ENCODE results near the gene LRMDA. TPM values are rescaled to one million over a fixed set of nuclear protein-coding genes. Genes with fewer than 3 reads are reported as not detected.

Gene LRMDA
- polyA plus RNA-seq, 1 donor (not counting 4 experiments of a cell fraction or from before 2014, with no cell fraction given), result not detected

DNA sequence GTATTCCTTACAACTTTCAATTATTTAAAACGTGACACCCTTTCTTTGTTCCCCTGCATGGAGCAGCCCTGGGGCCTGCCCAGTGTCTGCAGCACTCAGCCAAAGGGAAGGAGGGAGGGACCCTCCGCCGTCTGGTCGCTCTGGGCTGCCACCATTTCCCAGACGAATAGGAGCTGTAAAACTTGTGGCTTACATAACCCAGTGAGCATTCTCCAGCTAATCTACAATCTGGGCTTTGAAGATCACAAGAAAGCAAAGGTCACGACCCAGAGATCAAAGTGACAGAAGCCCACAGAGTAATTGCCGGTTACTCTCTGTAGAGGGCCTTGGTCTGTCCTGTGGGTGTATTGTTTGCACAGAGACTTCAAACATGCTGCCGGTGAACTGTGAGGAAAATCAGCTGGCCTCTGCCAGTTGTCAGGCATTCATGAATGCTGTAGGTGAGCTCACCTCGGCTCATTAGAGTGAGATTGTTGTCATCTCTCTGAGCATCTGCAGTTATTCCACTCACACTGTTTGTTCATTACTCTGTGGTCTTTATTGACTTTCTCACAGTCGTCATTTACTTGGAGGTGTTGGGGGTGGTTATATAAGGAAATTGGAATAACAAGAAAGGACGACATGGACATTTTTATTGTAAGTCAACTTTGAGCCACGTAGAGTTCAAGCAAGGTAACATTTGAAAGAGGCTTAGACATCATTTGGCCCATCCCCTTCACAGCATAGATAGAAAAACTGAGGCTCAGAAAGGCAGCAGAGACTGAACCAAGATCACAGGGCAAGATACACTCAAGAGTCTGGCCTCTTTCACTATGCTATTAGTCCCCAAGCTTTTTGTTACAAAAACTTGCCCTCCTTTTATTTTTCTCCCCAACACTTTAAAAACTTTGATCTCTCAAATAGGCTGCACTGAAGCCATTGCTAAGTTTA, 619.8 kb downstream of the LRMDA start:
- Histone ChIP-seq H3K27ac (ENCODE audit: control insufficient read depth, insufficient read depth, low read length) (no peak overlapping the region), H3K4me1 (ENCODE audit: control insufficient read depth, extremely low read depth, insufficient read depth, low read length) (no peaks in the 10 kb centered on the region), H3K79me2 (ENCODE audit: control insufficient read depth, insufficient read depth, low read length) (no peaks in the 10 kb centered on the region), H3K4me3 (ENCODE audit: control insufficient read depth in 2 of 3, extremely low read depth in 1 of 3, insufficient read depth in 2 of 3, low read depth in 1 of 3, low read length in 3 of 3) (no peak overlapping the region), H3K36me3 (ENCODE audit: control insufficient read depth in 2 of 2, extremely low read depth in 1 of 2, insufficient read depth in 2 of 2, low read length in 2 of 2) (no peaks in the 10 kb centered on the region), H3K4me2 (ENCODE audit: control insufficient read depth, extremely low read depth, insufficient read depth, low read depth, low read length) (no peak overlapping the region), H2AFZ (ENCODE audit: control insufficient read depth, low read length) (no peak overlapping the region), H4K20me1 (ENCODE audit: control insufficient read depth, extremely low read depth, insufficient read depth, low read length) (no peaks in the 10 kb centered on the region), H3K27me3 (ENCODE audit: control insufficient read depth, extremely low read depth, insufficient read depth, low read length) (peaks cover 5% of the 10 kb centered on the region), H3K9me1 (ENCODE audit: control insufficient read depth, extremely low read depth, insufficient read depth, low read length) (no peaks in the 10 kb centered on the region), H3K9me3 (ENCODE audit: control insufficient read depth, low read depth, low read length) (no peaks in the 10 kb centered on the region), H3K9ac (ENCODE audit: control insufficient read depth, extremely low read depth, insufficient read depth, low read length) (no peak overlapping the region)
- FAIRE-seq (no peak), DNase-seq (ENCODE audit: low read depth, low spot score) (no peak)
- dilution Hi-C loops (cut with MboI; ENCODE audit: extremely low pct_ligation_motif_present, low sequenced_read_pairs), result no loop called here
- no peak for TF ChIP-seq CTCF (optimal IDR thresholded peaks at IDR 0.05 in 1 of 3, IDR thresholded peaks at IDR 0.05 in 1 of 3, conservative IDR thresholded peaks at IDR 0.05 in 1 of 3; ENCODE audit: extremely low read depth in 1 of 3, insufficient read depth in 2 of 3, low read length in 3 of 3)
- no peak for TF ChIP-seq EZH2 (IDR thresholded peaks at IDR 0.05; ENCODE audit: low read length)

GRCh38 chr10:76052682-76053503, 621.5 kb downstream of the LRMDA start:
- no peak overlapping the region for H3K9ac ChIP-seq (ENCODE audit: control insufficient read depth, extremely low read depth, insufficient read depth, low read length)
- peaks cover 5% of the 10 kb centered on the region for H3K27me3 ChIP-seq (ENCODE audit: control insufficient read depth, extremely low read depth, insufficient read depth, low read length)
- H4K20me1 ChIP-seq (ENCODE audit: control insufficient read depth, extremely low read depth, insufficient read depth, low read length), result no peaks in the 10 kb centered on the region
- H3K79me2 ChIP-seq (ENCODE audit: control insufficient read depth, insufficient read depth, low read length), result no peaks in the 10 kb centered on the region
- no peaks in the 10 kb centered on the region for H3K9me1 ChIP-seq (ENCODE audit: control insufficient read depth, extremely low read depth, insufficient read depth, low read length)
- no peak for TF ChIP-seq CTCF (optimal IDR thresholded peaks at IDR 0.05 in 1 of 3, IDR thresholded peaks at IDR 0.05 in 1 of 3, conservative IDR thresholded peaks at IDR 0.05 in 1 of 3; ENCODE audit: extremely low read depth in 1 of 3, insufficient read depth in 2 of 3, low read length in 3 of 3)
- no peak for TF ChIP-seq EZH2 (IDR thresholded peaks at IDR 0.05; ENCODE audit: low read length)
- no peak for DNase-seq (ENCODE audit: low read depth, low spot score)
- dilution Hi-C loops (cut with MboI; ENCODE audit: extremely low pct_ligation_motif_present, low sequenced_read_pairs), result no loop called here
- FAIRE-seq, result no peak
- no peak overlapping the region for H3K4me2 ChIP-seq (ENCODE audit: control insufficient read depth, extremely low read depth, insufficient read depth, low read depth, low read length)
- no peaks in the 10 kb centered on the region for H3K9me3 ChIP-seq (ENCODE audit: control insufficient read depth, low read depth, low read length)
- no peak overlapping the region for H3K27ac ChIP-seq (ENCODE audit: control insufficient read depth, insufficient read depth, low read length)
- no peaks in the 10 kb centered on the region for H3K4me1 ChIP-seq (ENCODE audit: control insufficient read depth, extremely low read depth, insufficient read depth, low read length)
- no peaks in the 10 kb centered on the region for H3K36me3 ChIP-seq (ENCODE audit: control insufficient read depth in 2 of 2, extremely low read depth in 1 of 2, insufficient read depth in 2 of 2, low read length in 2 of 2)
- H3K4me3 ChIP-seq (ENCODE audit: control insufficient read depth in 2 of 3, extremely low read depth in 1 of 3, insufficient read depth in 2 of 3, low read depth in 1 of 3, low read length in 3 of 3), result no peak overlapping the region
- H2AFZ ChIP-seq (ENCODE audit: control insufficient read depth, low read length), result no peak overlapping the region

Measured in keratinocyte (primary cell).